Gastroesophageal sphincter (tissue), 3 donors: Measurements from ENCODE around the gene SIMC1.
"Not testable (repeated sequence)": the region's sequence is repeated elsewhere in the genome, so short reads cannot be mapped to it uniquely, and the experiment has no call there.

Experiments
- CTCF ChIP-seq, 4 experiments: fragments of 200-600 bp in 2 of 4; fragments of 450-650 bp in 2 of 4; sonication (generic) in 1 of 4; IDR thresholded peaks; one replicate each; pipeline ENCODE4 v1.5.1; 2017 to 2019; ENCODE audit warnings: antibody characterized with exemption in 4 of 4, mild to moderate bottlenecking in 2 of 4, moderate library complexity in 2 of 4
- EP300 ChIP-seq: sonication (generic); formaldehyde crosslinking; IDR thresholded peaks from one replicate; pipeline ENCODE4 v1.6.1; 2017; ENCODE audit warnings: antibody characterized with exemption, mild to moderate bottlenecking
- POLR2A ChIP-seq, 2 donors: fragments of 450-650 bp; IDR thresholded peaks; one replicate each; pipeline ENCODE4 v1.6.1; 2017; ENCODE audit warnings: antibody characterized with exemption in 2 of 2, mild to moderate bottlenecking in 2 of 2, moderate library complexity in 1 of 2
- POLR2AphosphoS5 ChIP-seq: sonication (generic); formaldehyde crosslinking; IDR thresholded peaks from one replicate; pipeline ENCODE4 v1.6.1; 2017; ENCODE audit warnings: antibody characterized with exemption

- not testable (repeated sequence) for TF ChIP-seq POLR2A (IDR thresholded peaks at IDR 0.05); CTCF (IDR thresholded peaks at IDR 0.05); POLR2AphosphoS5; EP300
Observed at GRCh38 chr5:176217764-176218163, 20.5 kb upstream of the SIMC1 start.
